ENCODE measurements around the gene MRPS7.

GRCh38 chr17:75263055-75263454 lies 1.4 kb downstream of the MRPS7 start:
- TF ChIP-seq CTCF (IDR thresholded peaks at IDR 0.05) (no peak), POLR2A (IDR thresholded peaks at IDR 0.05) (no peak), EP300 (IDR thresholded peaks at IDR 0.05) (no peak)

Measured in ovary (tissue), 3 donors.